Measurements from ENCODE around the gene COX19. TPM values are rescaled to one million over a fixed set of nuclear protein-coding genes. Genes with fewer than 3 reads are reported as not detected.

Gene COX19
- total RNA-seq, 1 experiment from 2014 or later, result 14.4 TPM

DNA sequence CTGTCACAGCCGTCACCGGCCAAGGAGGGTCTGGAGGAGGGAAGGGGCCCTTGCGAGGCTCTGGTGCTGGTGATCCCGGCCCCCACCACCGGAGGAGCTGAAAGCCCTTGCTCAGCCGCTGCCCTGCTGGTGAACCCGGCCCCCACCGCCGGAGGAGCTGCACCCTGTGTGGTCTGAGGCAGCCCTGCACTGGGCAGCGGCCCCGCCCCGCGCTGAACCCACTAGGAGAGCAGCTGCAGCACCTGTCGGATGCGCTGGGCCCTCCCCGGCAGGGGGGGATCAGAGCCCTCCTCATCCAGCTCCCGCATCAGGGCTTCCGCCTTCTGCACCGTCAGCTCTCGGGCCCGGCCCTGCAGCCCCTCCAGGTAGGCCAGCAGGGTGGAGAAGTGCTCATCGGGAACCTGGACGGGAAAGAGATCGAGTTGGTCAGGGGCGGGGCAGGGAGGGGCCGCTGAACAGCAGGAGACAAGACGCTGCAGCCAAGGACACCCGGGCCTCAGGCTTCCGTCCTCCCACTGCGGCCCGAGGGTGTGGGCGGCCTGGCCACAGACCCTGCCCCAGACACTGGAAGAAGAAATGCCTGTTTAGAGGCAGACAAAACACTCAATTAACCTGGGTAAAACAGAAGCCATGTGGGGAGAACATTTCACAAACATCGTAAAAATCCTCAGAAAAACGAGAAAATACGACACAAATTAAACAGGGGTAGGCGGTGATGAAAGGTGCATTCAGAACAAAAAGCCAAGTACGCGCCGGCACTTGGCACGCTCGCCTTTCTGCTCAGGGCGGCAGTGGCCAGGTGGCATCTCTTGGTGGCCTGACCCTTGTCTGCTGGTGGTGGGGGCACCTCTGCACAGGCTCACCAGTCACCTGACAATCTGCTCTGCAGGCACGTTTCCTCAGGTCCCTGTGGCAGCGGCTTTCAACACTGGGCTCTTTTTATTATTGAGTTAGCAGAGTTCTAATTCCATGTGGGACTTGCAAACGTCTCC, 22.4 kb upstream of the COX19 start:
- H3K4me1 ChIP-seq (ENCODE audit: control insufficient read depth, insufficient read depth, low read length), result peaks cover 19% of the 10 kb centered on the region
- in situ Hi-C loops (cut with HindIII; ENCODE audit: low pct_unique_long_range_greater_than_20kb, low sequenced_read_pairs) (no loop called here), intact Hi-C loops (cut with micrococcal nuclease; ENCODE audit: unreplicated experiment) (no loop called here)
- no peaks in the 10 kb centered on the region for H3K9me3 ChIP-seq (ENCODE audit: control insufficient read depth, insufficient read depth, low read depth, low read length)
- no peak for DNase-seq (ENCODE audit: low read depth, low spot score)
- ChIA-PET POLR2A (interaction anchor here (0.7 kb wide), 1 partner anchor 179 kb away, joined by 10 read pairs; no protein-coding TSS in a partner anchor), CTCF (interaction anchor here (0.6 kb wide), 2 partner anchors 48 to 141 kb away, joined by 3 to 7 read pairs; no protein-coding TSS in a partner anchor)
- no peaks in the 10 kb centered on the region for H3K36me3 ChIP-seq (ENCODE audit: control insufficient read depth, insufficient read depth, low read length)
- ATAC-seq, result no peak
- H3K4me3 ChIP-seq (ENCODE audit: low read depth in 2 of 2, low read length in 2 of 2), result no peak overlapping the region
- TF ChIP-seq SIN3A (IDR thresholded peaks at IDR 0.05; ENCODE audit: borderline replicate concordance, insufficient read depth, low read depth, low read length), result no peak
- TF ChIP-seq, protein P1, sequence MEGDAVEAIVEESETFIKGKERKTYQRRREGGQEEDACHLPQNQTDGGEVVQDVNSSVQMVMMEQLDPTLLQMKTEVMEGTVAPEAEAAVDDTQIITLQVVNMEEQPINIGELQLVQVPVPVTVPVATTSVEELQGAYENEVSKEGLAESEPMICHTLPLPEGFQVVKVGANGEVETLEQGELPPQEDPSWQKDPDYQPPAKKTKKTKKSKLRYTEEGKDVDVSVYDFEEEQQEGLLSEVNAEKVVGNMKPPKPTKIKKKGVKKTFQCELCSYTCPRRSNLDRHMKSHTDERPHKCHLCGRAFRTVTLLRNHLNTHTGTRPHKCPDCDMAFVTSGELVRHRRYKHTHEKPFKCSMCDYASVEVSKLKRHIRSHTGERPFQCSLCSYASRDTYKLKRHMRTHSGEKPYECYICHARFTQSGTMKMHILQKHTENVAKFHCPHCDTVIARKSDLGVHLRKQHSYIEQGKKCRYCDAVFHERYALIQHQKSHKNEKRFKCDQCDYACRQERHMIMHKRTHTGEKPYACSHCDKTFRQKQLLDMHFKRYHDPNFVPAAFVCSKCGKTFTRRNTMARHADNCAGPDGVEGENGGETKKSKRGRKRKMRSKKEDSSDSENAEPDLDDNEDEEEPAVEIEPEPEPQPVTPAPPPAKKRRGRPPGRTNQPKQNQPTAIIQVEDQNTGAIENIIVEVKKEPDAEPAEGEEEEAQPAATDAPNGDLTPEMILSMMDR (IDR thresholded peaks at IDR 0.05), result no peak
- no peak for TF ChIP-seq TCF7L2 (IDR thresholded peaks at IDR 0.05; ENCODE audit: low read depth, low read length)
- TF ChIP-seq, protein P2, sequence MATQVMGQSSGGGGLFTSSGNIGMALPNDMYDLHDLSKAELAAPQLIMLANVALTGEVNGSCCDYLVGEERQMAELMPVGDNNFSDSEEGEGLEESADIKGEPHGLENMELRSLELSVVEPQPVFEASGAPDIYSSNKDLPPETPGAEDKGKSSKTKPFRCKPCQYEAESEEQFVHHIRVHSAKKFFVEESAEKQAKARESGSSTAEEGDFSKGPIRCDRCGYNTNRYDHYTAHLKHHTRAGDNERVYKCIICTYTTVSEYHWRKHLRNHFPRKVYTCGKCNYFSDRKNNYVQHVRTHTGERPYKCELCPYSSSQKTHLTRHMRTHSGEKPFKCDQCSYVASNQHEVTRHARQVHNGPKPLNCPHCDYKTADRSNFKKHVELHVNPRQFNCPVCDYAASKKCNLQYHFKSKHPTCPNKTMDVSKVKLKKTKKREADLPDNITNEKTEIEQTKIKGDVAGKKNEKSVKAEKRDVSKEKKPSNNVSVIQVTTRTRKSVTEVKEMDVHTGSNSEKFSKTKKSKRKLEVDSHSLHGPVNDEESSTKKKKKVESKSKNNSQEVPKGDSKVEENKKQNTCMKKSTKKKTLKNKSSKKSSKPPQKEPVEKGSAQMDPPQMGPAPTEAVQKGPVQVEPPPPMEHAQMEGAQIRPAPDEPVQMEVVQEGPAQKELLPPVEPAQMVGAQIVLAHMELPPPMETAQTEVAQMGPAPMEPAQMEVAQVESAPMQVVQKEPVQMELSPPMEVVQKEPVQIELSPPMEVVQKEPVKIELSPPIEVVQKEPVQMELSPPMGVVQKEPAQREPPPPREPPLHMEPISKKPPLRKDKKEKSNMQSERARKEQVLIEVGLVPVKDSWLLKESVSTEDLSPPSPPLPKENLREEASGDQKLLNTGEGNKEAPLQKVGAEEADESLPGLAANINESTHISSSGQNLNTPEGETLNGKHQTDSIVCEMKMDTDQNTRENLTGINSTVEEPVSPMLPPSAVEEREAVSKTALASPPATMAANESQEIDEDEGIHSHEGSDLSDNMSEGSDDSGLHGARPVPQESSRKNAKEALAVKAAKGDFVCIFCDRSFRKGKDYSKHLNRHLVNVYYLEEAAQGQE (IDR thresholded peaks at IDR 0.05; ENCODE audit: insufficient read depth in 1 of 2, low read depth in 2 of 2, low read length in 1 of 2), result no peak
- TF ChIP-seq POLR2AphosphoS5 (IDR thresholded peaks at IDR 0.05; ENCODE audit: low read depth, low read length), result no peak
- no peaks in the 10 kb centered on the region for H3K27me3 ChIP-seq (ENCODE audit: control insufficient read depth, insufficient read depth, low read length)
- H3K27ac ChIP-seq (ENCODE audit: low read length), result no peak overlapping the region
- no TSS peak for BruUV-seq (replicated peaks)

DNA sequence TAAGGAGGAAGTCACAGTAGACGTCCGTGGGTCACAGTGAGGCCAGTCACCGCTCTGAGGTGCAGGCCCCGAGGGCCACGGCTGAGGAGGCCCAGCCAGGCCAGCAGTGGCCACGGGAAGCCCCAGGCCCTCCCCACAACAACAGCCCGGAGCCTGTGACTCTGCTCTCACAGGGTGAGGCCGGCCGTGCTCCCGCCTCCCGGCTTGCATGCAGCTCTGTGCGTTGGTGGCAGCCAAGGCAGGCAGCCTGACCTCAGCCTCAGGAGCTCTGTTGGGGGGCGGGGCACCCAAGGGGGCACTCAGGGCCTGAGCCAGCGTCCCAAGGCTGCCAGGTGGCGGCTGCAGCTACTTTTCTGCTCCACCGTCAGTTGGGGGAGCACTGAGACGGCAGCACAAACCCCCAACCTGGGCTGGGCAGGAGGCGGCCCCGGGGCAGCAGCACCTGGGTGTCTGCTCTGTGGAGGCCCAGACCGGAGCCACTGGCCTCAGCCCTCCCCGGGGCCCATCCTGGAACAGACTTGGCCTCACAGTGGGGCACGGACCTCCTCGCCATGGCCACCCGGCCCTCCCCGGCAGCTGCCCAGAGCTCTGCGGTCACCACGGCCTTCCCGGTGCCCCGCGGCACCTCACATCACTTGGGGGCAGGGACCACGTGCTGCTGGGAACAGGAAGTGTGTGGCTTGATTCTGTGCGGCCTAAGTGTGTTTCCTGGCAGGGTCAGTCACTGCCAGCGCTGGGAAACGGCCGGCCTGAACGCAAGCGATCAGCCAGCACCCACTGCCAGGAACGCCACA, 20.9 kb upstream of the COX19 start:
- POLR2A ChIA-PET, result interaction anchor here (0.6 kb wide), 1 partner anchor 16 kb away, joined by 6 read pairs; no protein-coding TSS in a partner anchor
- no peaks in the 10 kb centered on the region for H3K36me3 ChIP-seq (ENCODE audit: control insufficient read depth, insufficient read depth, low read length)
- CTCF ChIA-PET, result interaction anchor here (0.9 kb wide), 1 partner anchor 22 kb away, joined by 3 read pairs; no protein-coding TSS in a partner anchor

More for the DNA sequence above, 20.9 kb upstream of the COX19 start:
- Histone ChIP-seq H3K27me3 (ENCODE audit: control insufficient read depth, insufficient read depth, low read length) (no peaks in the 10 kb centered on the region), H3K27ac (ENCODE audit: low read length) (no peak overlapping the region), H3K4me1 (ENCODE audit: control insufficient read depth, insufficient read depth, low read length) (peaks cover 25% of the 10 kb centered on the region), H3K9me3 (ENCODE audit: control insufficient read depth, insufficient read depth, low read depth, low read length) (no peaks in the 10 kb centered on the region), H3K4me3 (ENCODE audit: low read depth in 2 of 2, low read length in 2 of 2) (no peak overlapping the region)
- in situ Hi-C loops (cut with HindIII; ENCODE audit: low pct_unique_long_range_greater_than_20kb, low sequenced_read_pairs), result no loop called here
- intact Hi-C loops (cut with micrococcal nuclease; ENCODE audit: unreplicated experiment), result no loop called here
- no TSS peak for BruUV-seq (replicated peaks)
- TF ChIP-seq TCF7L2 (IDR thresholded peaks at IDR 0.05; ENCODE audit: low read depth, low read length) (no peak), SIN3A (IDR thresholded peaks at IDR 0.05; ENCODE audit: borderline replicate concordance, insufficient read depth, low read depth, low read length) (no peak), POLR2AphosphoS5 (IDR thresholded peaks at IDR 0.05; ENCODE audit: low read depth, low read length) (no peak)
- TF ChIP-seq, protein P2 (IDR thresholded peaks at IDR 0.05; ENCODE audit: insufficient read depth in 1 of 2, low read depth in 2 of 2, low read length in 1 of 2), result no peak
- TF ChIP-seq, protein P1 (IDR thresholded peaks at IDR 0.05), result no peak
- ATAC-seq (no peak), DNase-seq (ENCODE audit: low read depth, low spot score) (no peak)

All from Panc1 (cell line).